ENCODE results near the gene GTF2F2. TPM values are rescaled to one million over a fixed set of nuclear protein-coding genes. Genes with fewer than 3 reads are reported as not detected.

GTF2F2 gene
- total RNA-seq, 1 donor, result 19.9 TPM

GRCh38 chr13:45331123-45331619 is 210.9 kb downstream of the GTF2F2 start:
- Histone ChIP-seq H3K4me3 (ENCODE audit: insufficient read depth, low read length) (no peak overlapping the region), H3K4me1 (ENCODE audit: insufficient read depth, low read length) (peaks cover 64% of the 10 kb centered on the region), H3K27me3 (ENCODE audit: insufficient read depth, low read length) (no peaks in the 10 kb centered on the region), H3K9me3 (ENCODE audit: low read depth, low read length) (no peaks in the 10 kb centered on the region), H3K79me2 (ENCODE audit: insufficient read depth, low read length) (no peaks in the 10 kb centered on the region), H2AFZ (ENCODE audit: low read length) (no peak overlapping the region), H4K20me1 (ENCODE audit: insufficient read depth, low read length) (peaks cover 26% of the 10 kb centered on the region), H3K36me3 (ENCODE audit: insufficient read depth, low read length) (peaks cover 13% of the 10 kb centered on the region), H3K27ac (ENCODE audit: low read depth, low read length) (peak overlapping the region; percentile 58), H3K4me2 (ENCODE audit: insufficient read depth, low read length) (no peak overlapping the region)
- no peak for DNase-seq (ENCODE audit: insufficient read length, low spot score, missing footprints)
- TF ChIP-seq CTCF (IDR thresholded peaks at IDR 0.05; ENCODE audit: extremely low read depth, low read depth, low read length), result no peak

GRCh38 chr13:45331692-45332035 is 211.4 kb downstream of the GTF2F2 start:
- DNase-seq (ENCODE audit: insufficient read length, low spot score, missing footprints), result no peak
- H4K20me1 ChIP-seq (ENCODE audit: insufficient read depth, low read length), result peaks cover 31% of the 10 kb centered on the region
- H3K27me3 ChIP-seq (ENCODE audit: insufficient read depth, low read length), result no peaks in the 10 kb centered on the region
- no peak overlapping the region for H3K4me3 ChIP-seq (ENCODE audit: insufficient read depth, low read length)
- peaks cover 69% of the 10 kb centered on the region for H3K4me1 ChIP-seq (ENCODE audit: insufficient read depth, low read length)
- no peak for TF ChIP-seq CTCF (IDR thresholded peaks at IDR 0.05; ENCODE audit: extremely low read depth, low read depth, low read length)
- H3K27ac ChIP-seq (ENCODE audit: low read depth, low read length), result peak overlapping the region; percentile 58
- H3K4me2 ChIP-seq (ENCODE audit: insufficient read depth, low read length), result no peak overlapping the region
- H3K9me3 ChIP-seq (ENCODE audit: low read depth, low read length), result no peaks in the 10 kb centered on the region
- H3K79me2 ChIP-seq (ENCODE audit: insufficient read depth, low read length), result peaks cover 3% of the 10 kb centered on the region
- peaks cover 18% of the 10 kb centered on the region for H3K36me3 ChIP-seq (ENCODE audit: insufficient read depth, low read length)
- H2AFZ ChIP-seq (ENCODE audit: low read length), result no peak overlapping the region

- Histone ChIP-seq H3K27ac (ENCODE audit: low read depth, low read length) (peak overlapping the region; percentile 58), H3K4me3 (ENCODE audit: insufficient read depth, low read length) (no peak overlapping the region), H3K27me3 (ENCODE audit: insufficient read depth, low read length) (no peaks in the 10 kb centered on the region), H3K79me2 (ENCODE audit: insufficient read depth, low read length) (peaks cover 4% of the 10 kb centered on the region), H2AFZ (ENCODE audit: low read length) (no peak overlapping the region), H4K20me1 (ENCODE audit: insufficient read depth, low read length) (peaks cover 37% of the 10 kb centered on the region), H3K4me2 (ENCODE audit: insufficient read depth, low read length) (no peak overlapping the region), H3K9me3 (ENCODE audit: low read depth, low read length) (no peaks in the 10 kb centered on the region), H3K4me1 (ENCODE audit: insufficient read depth, low read length) (peaks cover 72% of the 10 kb centered on the region), H3K36me3 (ENCODE audit: insufficient read depth, low read length) (peaks cover 24% of the 10 kb centered on the region)
- peak; percentile 83 for DNase-seq (ENCODE audit: insufficient read length, low spot score, missing footprints)
- no peak for TF ChIP-seq CTCF (IDR thresholded peaks at IDR 0.05; ENCODE audit: extremely low read depth, low read depth, low read length)
Measured at GRCh38 chr13:45332036-45332830, 211.9 kb downstream of the GTF2F2 start.

- Histone ChIP-seq H2AFZ (ENCODE audit: low read length) (no peak overlapping the region), H3K9me3 (ENCODE audit: low read depth, low read length) (no peaks in the 10 kb centered on the region), H3K27ac (ENCODE audit: low read depth, low read length) (peak overlapping the region; percentile 58), H3K79me2 (ENCODE audit: insufficient read depth, low read length) (peaks cover 10% of the 10 kb centered on the region), H3K36me3 (ENCODE audit: insufficient read depth, low read length) (peaks cover 30% of the 10 kb centered on the region), H3K4me1 (ENCODE audit: insufficient read depth, low read length) (peaks cover 78% of the 10 kb centered on the region), H3K4me3 (ENCODE audit: insufficient read depth, low read length) (no peak overlapping the region), H3K27me3 (ENCODE audit: insufficient read depth, low read length) (no peaks in the 10 kb centered on the region), H3K4me2 (ENCODE audit: insufficient read depth, low read length) (peak overlapping the region; percentile 8), H4K20me1 (ENCODE audit: insufficient read depth, low read length) (peaks cover 43% of the 10 kb centered on the region)
- no peak for DNase-seq (ENCODE audit: insufficient read length, low spot score, missing footprints)
- TF ChIP-seq CTCF (IDR thresholded peaks at IDR 0.05; ENCODE audit: extremely low read depth, low read depth, low read length), result no peak
Measured at GRCh38 chr13:45332831-45333219, 212.5 kb downstream of the GTF2F2 start.
